ENCODE measurements around the gene CCL1. TPM values are rescaled to one million over a fixed set of nuclear protein-coding genes. Genes with fewer than 3 reads are reported as not detected.

The CCL1 gene
- total RNA-seq, 2 donors from 2014 or later: not detected

- no peak for DNase-seq (ENCODE audit: low spot score)
- TF ChIP-seq, protein P1, sequence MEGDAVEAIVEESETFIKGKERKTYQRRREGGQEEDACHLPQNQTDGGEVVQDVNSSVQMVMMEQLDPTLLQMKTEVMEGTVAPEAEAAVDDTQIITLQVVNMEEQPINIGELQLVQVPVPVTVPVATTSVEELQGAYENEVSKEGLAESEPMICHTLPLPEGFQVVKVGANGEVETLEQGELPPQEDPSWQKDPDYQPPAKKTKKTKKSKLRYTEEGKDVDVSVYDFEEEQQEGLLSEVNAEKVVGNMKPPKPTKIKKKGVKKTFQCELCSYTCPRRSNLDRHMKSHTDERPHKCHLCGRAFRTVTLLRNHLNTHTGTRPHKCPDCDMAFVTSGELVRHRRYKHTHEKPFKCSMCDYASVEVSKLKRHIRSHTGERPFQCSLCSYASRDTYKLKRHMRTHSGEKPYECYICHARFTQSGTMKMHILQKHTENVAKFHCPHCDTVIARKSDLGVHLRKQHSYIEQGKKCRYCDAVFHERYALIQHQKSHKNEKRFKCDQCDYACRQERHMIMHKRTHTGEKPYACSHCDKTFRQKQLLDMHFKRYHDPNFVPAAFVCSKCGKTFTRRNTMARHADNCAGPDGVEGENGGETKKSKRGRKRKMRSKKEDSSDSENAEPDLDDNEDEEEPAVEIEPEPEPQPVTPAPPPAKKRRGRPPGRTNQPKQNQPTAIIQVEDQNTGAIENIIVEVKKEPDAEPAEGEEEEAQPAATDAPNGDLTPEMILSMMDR (IDR thresholded peaks at IDR 0.05): no peak
- H3K4me1 ChIP-seq: no peaks in the 10 kb centered on the region
These were observed 6.5 kb upstream of the CCL1 start for GRCh38 chr17:34369571-34369970.

GRCh38 chr17:34368946-34369500 is 6.0 kb upstream of the CCL1 start:
- no peaks in the 10 kb centered on the region for H3K36me3 ChIP-seq

More at GRCh38 chr17:34369571-34369970, 6.5 kb upstream of the CCL1 start:
- Histone ChIP-seq H3K27ac (no peak overlapping the region), H3K36me3 (no peaks in the 10 kb centered on the region), H3K4me3 (no peak overlapping the region), H3K9me3 (no peaks in the 10 kb centered on the region), H3K27me3 (no peaks in the 10 kb centered on the region)

GRCh38 chr17:34368196-34368945 is 5.3 kb upstream of the CCL1 start:
- Histone ChIP-seq H3K27ac (no peak overlapping the region), H3K9me3 (no peaks in the 10 kb centered on the region), H3K4me3 (no peak overlapping the region), H3K4me1 (no peaks in the 10 kb centered on the region), H3K36me3 (no peaks in the 10 kb centered on the region), H3K27me3 (no peaks in the 10 kb centered on the region)
- DNase-seq (ENCODE audit: low spot score): no peak
- TF ChIP-seq, protein P1 (IDR thresholded peaks at IDR 0.05): no peak

More at GRCh38 chr17:34368946-34369500, 6.0 kb upstream of the CCL1 start:
- TF ChIP-seq, protein P1 (IDR thresholded peaks at IDR 0.05): no peak
- Histone ChIP-seq H3K27me3 (no peaks in the 10 kb centered on the region), H3K4me3 (no peak overlapping the region), H3K27ac (no peak overlapping the region), H3K4me1 (no peaks in the 10 kb centered on the region), H3K9me3 (no peaks in the 10 kb centered on the region)
- DNase-seq (ENCODE audit: low spot score): no peak

GRCh38 chr17:34367486-34368195 is 4.6 kb upstream of the CCL1 start:
- H3K4me3 ChIP-seq: no peak overlapping the region
- H3K4me1 ChIP-seq: no peaks in the 10 kb centered on the region
- no peaks in the 10 kb centered on the region for H3K36me3 ChIP-seq
- no peaks in the 10 kb centered on the region for H3K27me3 ChIP-seq
- H3K27ac ChIP-seq: no peak overlapping the region
- no peaks in the 10 kb centered on the region for H3K9me3 ChIP-seq
- DNase-seq (ENCODE audit: low spot score): no peak
- TF ChIP-seq, protein P1 (IDR thresholded peaks at IDR 0.05): no peak

DNA sequence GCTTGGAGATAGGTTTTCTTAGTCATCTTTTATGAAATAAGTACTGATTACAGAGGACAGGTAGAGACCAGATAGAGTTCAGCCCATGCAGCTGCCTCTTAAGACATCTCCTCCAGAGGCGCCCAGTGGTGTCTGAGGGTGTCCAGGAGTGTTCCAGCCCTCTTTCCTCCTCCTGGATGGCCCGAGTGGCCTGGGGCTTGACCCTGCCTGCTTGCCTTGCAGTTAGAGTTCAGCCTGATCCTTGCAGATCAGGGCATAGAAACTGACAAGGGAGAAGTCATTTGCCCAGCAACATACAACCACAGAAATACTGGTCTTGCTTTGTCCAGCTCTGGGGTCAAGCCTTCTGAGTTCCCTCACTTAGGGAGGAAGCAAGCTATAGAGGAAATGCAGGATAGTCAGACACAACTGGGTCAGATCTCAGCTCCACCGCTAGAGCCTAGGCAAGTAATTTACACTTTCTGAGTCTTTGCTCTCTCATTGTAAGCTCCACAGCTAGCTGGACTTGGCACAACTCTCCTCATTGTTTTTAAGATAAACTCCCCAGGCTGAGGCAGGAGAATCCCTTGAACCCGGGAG is 3.6 kb upstream of the CCL1 start:
- H3K27ac ChIP-seq: no peak overlapping the region
- no peaks in the 10 kb centered on the region for H3K9me3 ChIP-seq
- H3K4me1 ChIP-seq: no peaks in the 10 kb centered on the region
- H3K4me3 ChIP-seq: no peak overlapping the region
- no peaks in the 10 kb centered on the region for H3K27me3 ChIP-seq
- H3K36me3 ChIP-seq: no peaks in the 10 kb centered on the region
- TF ChIP-seq, protein P1 (IDR thresholded peaks at IDR 0.05): no peak
- no peak for DNase-seq (ENCODE audit: low spot score)
